DND-41 (cell line): ENCODE data around the gene ARHGAP45.

Source experiments
- ATAC-seq: fragments of 200-7000 bp; cut with Tn5 transposase; 3 replicates; pipeline ENCODE4 v1.9.1; 2021; ENCODE audit warnings: low read depth; ENCODE audit not compliant: insufficient read depth
- DNase-seq: peaks from one replicate; pipeline ENCODE4 v3.0.0-alpha.2; 2020
- H2AFZ ChIP-seq: 2 replicates; pipeline ENCODE4 v1.6.0; 2012; ENCODE audit warnings: low read depth, low read length
- H3K27ac ChIP-seq: 2 replicates; pipeline ENCODE4 v1.5.1; 2012; ENCODE audit warnings: low read length, inconsistent platforms
- H3K27me3 ChIP-seq: fragments of 200-600 bp; sonication (generic); 2 replicates; pipeline ENCODE4 v1.6.0; 2012; ENCODE audit warnings: low read length, mild to moderate bottlenecking, inconsistent platforms; ENCODE audit not compliant: insufficient read depth, poor library complexity
- H3K36me3 ChIP-seq: 2 replicates; pipeline ENCODE4 v1.5.1; 2012; ENCODE audit warnings: low read length, inconsistent platforms; ENCODE audit not compliant: insufficient read depth
- H3K4me1 ChIP-seq: 2 replicates; pipeline ENCODE4 v1.5.1; 2012; ENCODE audit warnings: mild to moderate bottlenecking, low read length; ENCODE audit not compliant: insufficient read depth
- H3K4me2 ChIP-seq: 2 replicates; pipeline ENCODE4 v1.6.0; 2012; ENCODE audit warnings: mild to moderate bottlenecking, moderate library complexity, low read length, inconsistent platforms; ENCODE audit not compliant: insufficient read depth
- H3K4me3 ChIP-seq, 2 experiments: fragments of 200-600 bp in 1 of 2; shearing (Covaris generic) in 1 of 2; 2 replicates each; pipeline ENCODE4 v1.5.1; 2012 to 2016; ENCODE audit warnings: inconsistent platforms in 2 of 2, low read length in 2 of 2, mild to moderate bottlenecking in 2 of 2, low read depth in 1 of 2, moderate library complexity in 1 of 2
- H3K79me2 ChIP-seq: 2 replicates; pipeline ENCODE4 v1.6.0; 2012; ENCODE audit warnings: low read length, inconsistent platforms; ENCODE audit not compliant: insufficient read depth
- H3K9ac ChIP-seq: 2 replicates; pipeline ENCODE4 v1.6.0; 2012; ENCODE audit warnings: low read depth, mild to moderate bottlenecking, inconsistent platforms, low read length, moderate library complexity
- H3K9me3 ChIP-seq: 2 replicates; pipeline ENCODE4 v1.5.1; 2012; ENCODE audit warnings: low read length, moderate library complexity, mild to moderate bottlenecking, inconsistent platforms; ENCODE audit not compliant: insufficient read depth, severe bottlenecking
- H4K20me1 ChIP-seq: 2 replicates; pipeline ENCODE4 v1.6.0; 2012; ENCODE audit warnings: low read length; ENCODE audit not compliant: insufficient read depth
- EZH2 ChIP-seq: IDR thresholded peaks from 3 replicates; pipeline ENCODE4 v1.6.1; 2012; ENCODE audit warnings: borderline replicate concordance, low read depth, mild to moderate bottlenecking, moderate library complexity, low read length, inconsistent platforms; ENCODE audit not compliant: severe bottlenecking
- TF ChIP-seq, protein P1 (sequence below): IDR thresholded peaks from 2 replicates; pipeline ENCODE4 v1.5.1; 2012; ENCODE audit warnings: borderline replicate concordance, low read length, moderate library complexity, mild to moderate bottlenecking; ENCODE audit not compliant: poor library complexity, severe bottlenecking; ENCODE audit errors: extremely low read depth

ARHGAP45 gene

DNA sequence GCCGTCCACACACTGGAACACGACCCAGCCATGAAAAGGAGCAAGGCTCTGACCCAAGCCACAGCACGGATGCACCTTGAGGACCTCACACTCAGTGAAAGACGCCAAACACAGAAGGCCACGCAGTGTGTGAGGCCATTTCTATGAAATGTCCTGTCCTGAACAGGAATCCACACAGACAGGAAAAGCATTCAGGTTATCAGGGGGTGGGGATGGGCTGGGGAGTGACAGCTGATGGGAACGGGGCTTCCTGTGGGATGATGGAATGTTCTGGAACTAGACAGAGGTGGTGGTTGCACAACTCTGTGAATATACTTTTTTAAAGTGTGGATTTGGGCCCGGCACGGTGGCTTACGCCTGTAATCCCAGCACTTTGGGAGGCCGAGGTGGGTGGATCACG lies 67.5 kb downstream of the ARHGAP45 start:
- Histone ChIP-seq H3K9me3 (no peaks in the 10 kb centered on the region), H3K4me1 (peaks cover 25% of the 10 kb centered on the region), H4K20me1 (no peaks in the 10 kb centered on the region; the same call in 1 of the 2 replicates), H3K27ac (peak overlapping the region; percentile 4; the same call in 1 of the 2 replicates), H3K4me2 (no peak overlapping the region), H3K27me3 (no peaks in the 10 kb centered on the region), H3K79me2 (peaks cover 24% of the 10 kb centered on the region), H3K36me3 (no peaks in the 10 kb centered on the region; the same call in 1 of the 2 replicates), H3K4me3 (no peak overlapping the region), H3K9ac (no peak overlapping the region), H2AFZ (no peak overlapping the region)
- no peak for DNase-seq
- no peak for ATAC-seq
- TF ChIP-seq, protein P1, sequence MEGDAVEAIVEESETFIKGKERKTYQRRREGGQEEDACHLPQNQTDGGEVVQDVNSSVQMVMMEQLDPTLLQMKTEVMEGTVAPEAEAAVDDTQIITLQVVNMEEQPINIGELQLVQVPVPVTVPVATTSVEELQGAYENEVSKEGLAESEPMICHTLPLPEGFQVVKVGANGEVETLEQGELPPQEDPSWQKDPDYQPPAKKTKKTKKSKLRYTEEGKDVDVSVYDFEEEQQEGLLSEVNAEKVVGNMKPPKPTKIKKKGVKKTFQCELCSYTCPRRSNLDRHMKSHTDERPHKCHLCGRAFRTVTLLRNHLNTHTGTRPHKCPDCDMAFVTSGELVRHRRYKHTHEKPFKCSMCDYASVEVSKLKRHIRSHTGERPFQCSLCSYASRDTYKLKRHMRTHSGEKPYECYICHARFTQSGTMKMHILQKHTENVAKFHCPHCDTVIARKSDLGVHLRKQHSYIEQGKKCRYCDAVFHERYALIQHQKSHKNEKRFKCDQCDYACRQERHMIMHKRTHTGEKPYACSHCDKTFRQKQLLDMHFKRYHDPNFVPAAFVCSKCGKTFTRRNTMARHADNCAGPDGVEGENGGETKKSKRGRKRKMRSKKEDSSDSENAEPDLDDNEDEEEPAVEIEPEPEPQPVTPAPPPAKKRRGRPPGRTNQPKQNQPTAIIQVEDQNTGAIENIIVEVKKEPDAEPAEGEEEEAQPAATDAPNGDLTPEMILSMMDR = no peak
- TF ChIP-seq EZH2 = no peak

DNA sequence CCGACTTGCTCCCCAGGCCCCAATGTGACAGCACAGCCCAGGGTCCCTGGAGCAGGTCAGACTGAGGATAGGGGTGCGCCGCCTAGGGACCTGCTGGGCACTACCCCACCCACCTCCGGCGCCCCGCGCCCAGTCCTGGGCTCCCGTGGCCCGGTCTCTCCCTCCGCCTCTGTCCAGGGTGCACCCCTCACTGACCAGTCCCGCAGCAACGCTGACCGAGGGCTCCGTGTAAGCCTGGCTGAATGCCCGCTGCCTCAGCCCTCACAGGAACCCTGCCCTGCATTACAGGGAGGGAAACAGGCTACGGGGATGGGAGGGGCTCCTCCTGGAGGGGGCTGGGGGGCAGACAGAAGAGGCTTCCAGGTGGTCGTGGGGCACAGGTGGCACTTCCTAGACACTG lies 68.5 kb downstream of the ARHGAP45 start:
- Histone ChIP-seq H2AFZ (no peak overlapping the region), H4K20me1 (no peaks in the 10 kb centered on the region), H3K27ac (no peak overlapping the region), H3K27me3 (no peaks in the 10 kb centered on the region), H3K4me2 (no peak overlapping the region), H3K36me3 (no peaks in the 10 kb centered on the region; the same call in 1 of the 2 replicates), H3K4me1 (peaks cover 25% of the 10 kb centered on the region), H3K9ac (no peak overlapping the region), H3K79me2 (peaks cover 14% of the 10 kb centered on the region), H3K4me3 (no peak overlapping the region), H3K9me3 (no peaks in the 10 kb centered on the region)
- no peak for TF ChIP-seq EZH2
- TF ChIP-seq, protein P1 = no peak
- ATAC-seq = no peak
- DNase-seq = no peak

DNA sequence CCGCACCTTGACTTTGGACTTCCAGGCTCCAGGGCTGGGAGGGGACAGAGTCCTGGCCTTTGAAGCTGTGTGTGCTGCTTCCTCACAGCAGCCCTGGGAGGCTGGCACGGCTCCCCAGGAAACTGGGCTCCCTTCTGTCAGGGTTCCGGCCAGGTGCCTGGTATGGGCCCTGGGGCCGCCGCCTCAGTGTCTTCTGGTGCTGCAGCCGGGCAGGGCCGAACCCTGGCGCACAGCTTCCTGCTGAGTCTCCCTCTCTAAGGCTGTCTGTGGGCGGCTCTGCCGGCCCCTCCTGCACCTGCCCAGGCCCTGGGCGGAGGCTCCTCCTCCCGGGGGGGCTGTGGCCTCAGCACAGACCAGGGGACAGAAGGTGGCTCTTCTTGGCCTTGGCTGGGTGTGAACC lies 69.2 kb downstream of the ARHGAP45 start:
- Histone ChIP-seq H3K27me3 (no peaks in the 10 kb centered on the region), H3K27ac (no peak overlapping the region), H3K9me3 (no peaks in the 10 kb centered on the region), H3K9ac (no peak overlapping the region), H3K36me3 (no peaks in the 10 kb centered on the region; the same call in 1 of the 2 replicates), H3K79me2 (peaks cover 8% of the 10 kb centered on the region), H3K4me2 (no peak overlapping the region), H2AFZ (no peak overlapping the region), H3K4me1 (peaks cover 19% of the 10 kb centered on the region), H4K20me1 (no peaks in the 10 kb centered on the region), H3K4me3 (no peak overlapping the region)
- DNase-seq (no peak), ATAC-seq (no peak)
- TF ChIP-seq EZH2 = no peak
- TF ChIP-seq, protein P1 = no peak
